HG03060 (cell line): Measurements from ENCODE around the gene ZKSCAN4.

ENCODE experiments used
- ATAC-seq: cut with Tn5 transposase; IDR thresholded peaks from one replicate; pipeline ENCODE4 v1.9.1; 2021; ENCODE audit warnings: low read depth, moderate number of reproducible peaks; ENCODE audit not compliant: unreplicated experiment

Gene ZKSCAN4

DNA sequence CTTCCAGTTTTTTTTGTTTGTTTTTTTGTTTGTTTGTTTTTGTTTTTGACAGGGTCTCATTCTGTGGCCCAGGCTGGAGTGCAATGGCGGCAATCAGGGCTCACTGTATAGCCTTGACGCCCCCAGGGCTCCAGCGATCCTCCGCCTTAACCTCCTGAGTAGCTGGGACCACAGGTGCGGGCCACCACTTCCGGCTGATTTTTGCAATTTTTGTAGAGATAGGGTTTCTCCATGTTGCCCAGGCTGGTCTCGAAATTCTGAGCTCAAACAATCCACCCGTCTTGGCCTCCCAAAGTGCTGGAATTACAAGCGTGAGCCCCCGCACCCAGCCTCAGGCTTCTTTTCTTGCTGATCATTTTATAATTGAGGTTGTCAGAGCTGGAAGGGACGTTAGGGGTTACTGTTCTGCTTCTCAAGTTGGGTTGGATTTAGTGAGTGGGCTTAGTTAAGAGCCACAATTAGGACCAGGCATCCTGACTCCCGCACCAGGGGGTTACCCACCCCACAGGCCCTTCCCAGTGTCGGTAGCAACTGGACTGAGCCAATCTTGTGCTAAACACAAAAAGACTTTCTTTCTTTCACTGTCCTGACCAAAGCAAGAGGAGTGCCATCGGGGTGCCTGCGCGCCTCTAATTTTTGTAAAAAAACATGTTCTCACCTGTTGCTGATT lies 40.1 kb downstream of the ZKSCAN4 start:
- ATAC-seq = no peak

DNA sequence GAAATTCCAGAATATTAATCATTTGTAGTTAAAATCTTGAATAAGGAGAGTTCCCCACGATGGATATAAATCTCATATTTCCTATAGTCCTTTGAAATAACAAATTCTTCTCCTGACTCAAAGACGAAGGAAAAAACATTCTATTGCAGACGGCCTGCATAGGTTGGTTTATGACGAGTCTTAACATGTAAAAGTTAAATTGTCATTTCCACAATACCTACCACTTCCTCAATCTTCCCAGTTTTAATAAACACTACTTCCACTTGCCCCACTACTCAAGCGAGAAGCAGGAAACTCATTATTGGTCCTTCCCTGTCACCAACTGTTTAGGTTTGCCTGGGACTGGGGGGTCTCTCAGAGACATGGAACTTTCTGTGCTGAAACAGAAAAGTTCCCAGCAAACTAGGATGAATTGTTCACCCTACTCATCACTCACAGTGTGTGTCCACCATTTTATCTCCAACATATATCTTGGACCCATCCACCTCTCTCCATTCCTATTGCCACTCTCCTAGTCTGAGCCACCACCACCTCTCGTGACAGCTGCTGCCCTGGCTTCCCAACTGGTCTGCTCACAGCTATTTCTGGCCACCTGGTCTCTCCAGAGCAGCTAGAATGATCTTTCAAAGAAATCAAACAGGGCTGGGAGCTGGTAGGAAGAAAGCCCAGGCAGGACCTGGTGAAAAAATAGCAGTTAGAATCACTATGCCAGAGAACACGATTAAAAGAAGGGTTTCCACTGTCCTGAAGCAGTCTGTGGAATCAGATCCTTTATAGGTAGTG lies 42.1 kb downstream of the ZKSCAN4 start:
- no peak for ATAC-seq

DNA sequence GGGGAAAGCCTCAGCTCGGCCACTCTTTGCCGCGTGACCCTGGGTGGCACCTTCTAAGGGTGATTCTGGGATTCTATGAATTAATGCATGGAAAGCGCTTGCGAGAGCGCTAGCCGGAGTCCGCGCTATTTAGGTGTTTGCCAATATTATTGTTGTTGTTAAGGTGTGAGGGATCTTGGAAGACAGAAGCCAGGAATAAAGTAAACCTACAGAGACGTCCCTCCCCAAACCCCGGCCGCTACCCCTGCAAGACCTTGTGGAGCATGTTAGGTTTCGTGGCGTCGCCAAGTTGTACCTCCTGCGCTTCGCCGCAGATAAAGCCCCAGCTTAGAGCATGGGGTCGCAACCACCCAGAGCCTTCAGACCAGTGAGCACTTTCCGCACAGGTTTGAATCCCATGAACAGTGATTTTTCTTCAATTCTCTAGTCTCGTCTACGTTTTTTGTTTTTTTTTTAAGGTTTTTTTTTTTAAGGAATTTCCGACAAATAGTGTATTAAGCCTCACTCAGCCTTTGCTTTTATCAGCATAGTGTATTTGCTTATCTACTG lies 43.9 kb downstream of the ZKSCAN4 start:
- no peak for ATAC-seq

DNA sequence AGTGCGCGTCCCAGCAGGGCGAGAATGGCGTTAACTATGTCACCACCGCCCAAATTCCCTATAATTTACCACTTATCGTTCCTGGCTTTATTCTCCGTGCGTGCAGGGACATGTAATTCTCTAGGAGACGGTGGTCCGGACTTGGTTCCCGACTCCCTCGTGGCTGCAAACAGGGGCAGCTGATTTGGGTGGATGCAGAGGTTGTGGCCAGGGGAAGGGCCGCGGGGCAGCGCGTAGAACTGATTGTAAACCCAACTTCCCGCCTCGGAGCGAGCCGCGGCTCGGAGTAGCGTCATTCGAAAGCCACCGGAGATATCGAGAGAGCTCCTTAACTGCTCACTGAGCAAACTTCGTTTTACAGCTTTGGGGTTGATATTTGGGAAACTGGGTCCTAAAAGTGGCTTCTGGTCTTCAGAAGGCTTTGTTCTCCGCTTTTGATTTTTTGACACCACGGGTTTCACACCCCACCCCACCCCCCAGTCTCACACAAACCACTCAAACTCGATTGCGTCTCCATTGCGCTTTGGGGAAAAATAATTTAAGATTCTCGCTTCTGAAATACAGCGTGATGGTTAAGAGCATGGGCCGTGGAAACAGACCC lies 44.5 kb downstream of the ZKSCAN4 start:
- ATAC-seq = no peak

DNA sequence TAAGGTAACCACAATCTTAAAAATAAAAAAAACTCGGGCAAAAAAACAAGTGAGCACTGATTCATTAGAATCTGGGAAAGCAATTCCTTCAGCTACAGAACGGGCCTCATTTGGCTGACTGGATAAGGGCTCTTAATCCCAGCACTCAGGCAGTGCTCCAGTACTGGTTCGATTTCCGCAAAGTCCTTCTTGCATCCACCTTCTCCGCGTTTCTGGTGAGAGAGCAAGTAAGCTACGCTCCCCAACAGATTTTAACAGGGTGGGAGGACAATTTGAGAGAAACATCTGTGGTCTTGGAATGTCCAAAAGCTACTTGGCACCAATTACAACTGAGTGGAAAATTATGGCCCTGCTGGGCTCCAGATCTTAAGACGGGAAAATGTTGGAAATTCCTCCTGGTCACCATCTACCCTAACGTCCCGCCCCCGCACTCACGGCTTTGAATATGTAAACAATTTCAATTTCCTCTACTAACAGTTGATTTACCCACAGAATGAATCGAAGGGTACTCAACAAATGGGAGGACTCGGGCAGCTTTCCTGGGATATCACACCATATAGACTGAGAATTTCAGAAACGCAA lies 45.0 kb downstream of the ZKSCAN4 start:
- no peak for ATAC-seq

DNA sequence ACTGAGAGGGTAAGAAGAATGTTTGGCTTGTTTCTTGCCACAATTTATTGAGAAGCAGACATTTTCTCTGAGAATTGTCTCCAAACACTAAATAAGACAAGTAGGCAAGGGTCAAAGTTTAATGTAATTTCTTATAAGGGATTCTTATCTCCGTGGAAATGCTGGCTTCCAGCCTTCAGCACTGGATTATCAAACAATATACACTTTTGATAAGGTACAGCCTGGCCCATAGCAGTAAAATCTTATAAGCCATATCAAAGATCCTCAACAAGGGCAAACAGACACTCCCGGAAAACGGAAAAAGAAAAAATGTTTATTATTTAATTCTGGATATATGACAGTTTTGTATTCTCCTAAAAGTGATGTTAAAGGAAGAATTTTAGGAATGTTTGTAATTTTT lies 45.5 kb downstream of the ZKSCAN4 start:
- no peak for ATAC-seq

DNA sequence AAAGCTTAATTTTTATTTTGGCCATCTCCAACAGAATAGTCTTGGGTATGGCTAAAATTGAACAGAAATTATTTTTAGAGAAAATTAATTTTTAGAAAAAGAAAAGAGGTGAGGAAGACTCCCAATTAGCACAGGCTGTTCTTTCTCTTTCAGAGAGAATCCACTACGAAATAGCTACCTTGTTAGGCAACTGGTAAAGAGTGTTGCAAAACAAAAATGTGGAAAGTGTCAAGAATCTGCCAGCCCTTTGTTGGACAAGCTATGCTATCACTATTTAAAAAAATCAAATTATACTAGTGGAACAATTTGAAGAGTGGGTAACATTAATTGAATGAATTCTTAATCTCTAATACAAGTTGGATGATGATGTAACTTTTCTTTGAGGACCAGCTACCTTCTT lies 46.2 kb downstream of the ZKSCAN4 start:
- ATAC-seq = no peak

DNA sequence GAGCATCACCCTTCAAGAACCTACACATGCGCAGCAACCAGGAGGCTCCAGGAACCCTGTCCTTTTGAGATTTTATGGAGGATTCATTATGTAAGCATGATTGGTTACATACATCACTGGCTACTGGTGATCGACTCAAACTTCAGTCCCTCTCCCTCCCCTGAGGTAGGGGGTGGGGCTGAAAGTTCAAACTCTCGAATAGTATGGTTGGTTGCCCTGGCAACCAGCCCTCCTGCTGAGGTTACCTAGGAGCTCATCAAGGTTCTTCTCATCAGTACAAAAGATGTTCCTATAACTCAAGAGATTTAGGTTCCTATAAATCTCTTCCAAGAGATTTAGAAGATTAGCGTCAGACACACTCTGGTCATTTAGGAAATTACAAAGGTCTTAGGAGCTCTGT lies 48.9 kb downstream of the ZKSCAN4 start:
- ATAC-seq = no peak

DNA sequence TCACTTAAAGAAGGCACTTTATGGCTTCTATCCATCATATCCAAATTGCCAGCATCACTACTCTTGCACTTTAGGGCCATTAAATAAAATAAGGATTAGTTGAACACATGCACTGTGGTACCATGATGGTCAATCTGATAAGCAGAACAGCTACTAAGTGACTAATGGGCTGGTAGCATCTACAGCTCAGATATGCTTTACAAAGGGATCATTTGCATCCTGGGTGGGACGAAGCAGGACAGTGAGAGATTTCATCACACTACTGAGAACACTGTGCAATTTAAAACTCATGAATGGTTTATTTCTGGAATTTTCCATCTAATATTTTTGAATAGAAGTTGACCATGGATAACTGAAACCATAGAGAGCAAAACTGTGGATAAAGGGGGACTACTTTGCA lies 52.0 kb downstream of the ZKSCAN4 start:
- ATAC-seq = no peak
